Thoracic aorta (tissue), 2 donors: Measurements from ENCODE around the gene GLT1D1. TPM values are rescaled to one million over a fixed set of nuclear protein-coding genes. Genes with fewer than 3 reads are reported as not detected.

Experiments
- ATAC-seq: fragments of 150-250 bp; one replicate; pipeline ENCODE4 v1.8.0; 2017; ENCODE audit warnings: low read depth; ENCODE audit not compliant: insufficient number of reproducible peaks, low FRiP score
- DNase-seq: peaks from one replicate; pipeline ENCODE4 v3.0.0-alpha.2; 2020; ENCODE audit warnings: low spot score
- H3K27ac ChIP-seq, 2 donors: fragments of 200-600 bp; sonication (generic); 1 replicate in 1 of 2; 2 replicates in 1 of 2; pipeline ENCODE4 v1.5.1; 2016; ENCODE audit warnings: mild to moderate bottlenecking in 2 of 2, moderate library complexity in 2 of 2
- H3K27me3 ChIP-seq: fragments of 200-600 bp; sonication (generic); replicated peaks from 2 replicates; pipeline ENCODE4 v1.6.0; 2016; ENCODE audit warnings: mild to moderate bottlenecking; ENCODE audit not compliant: insufficient read depth
- H3K36me3 ChIP-seq: fragments of 200-600 bp; sonication (generic); one replicate; pipeline ENCODE4 v1.5.1; 2016
- H3K4me1 ChIP-seq, 2 donors: fragments of 200-600 bp; sonication (generic); 1 replicate in 1 of 2; 2 replicates in 1 of 2; pipeline versions ENCODE4 v1.5.1 to v1.6.0; 2016; ENCODE audit warnings: low read depth in 2 of 2, mild to moderate bottlenecking in 1 of 2; ENCODE audit not compliant: control insufficient read depth in 1 of 2
- H3K4me3 ChIP-seq: fragments of 200-600 bp; sonication (generic); 2 replicates; pipeline ENCODE4 v1.5.1; 2016; ENCODE audit warnings: mild to moderate bottlenecking
- H3K9me3 ChIP-seq: fragments of 200-600 bp; sonication (generic); 2 replicates; pipeline ENCODE4 v1.5.1; 2016
- CTCF ChIP-seq: fragments of 200-600 bp; sonication (generic); IDR thresholded peaks from one replicate; pipeline ENCODE4 v1.5.1; 2019; ENCODE audit warnings: antibody characterized with exemption
- total RNA-seq, 2 donors: library from RNA; depleted of rRNA; stranded (reverse); fragments of >200 nt; gene quantifications; one replicate each; pipeline versions ENCODE4 v1.1.0 to v1.2.3, GENCODE V29; 2016

The GLT1D1 gene
- total RNA-seq, 2 donors from 2014 or later = 0.68 to 0.85 TPM

GRCh38 chr12:129005416-129005815, 152.1 kb downstream of the GLT1D1 start:
- no peak for TF ChIP-seq CTCF
- H3K36me3 ChIP-seq = no peaks in the 10 kb centered on the region
- H3K27me3 ChIP-seq = no peaks in the 10 kb centered on the region
- no peak overlapping the region for H3K27ac ChIP-seq
- H3K4me3 ChIP-seq = no peak overlapping the region
- no peak for ATAC-seq
- no peaks in the 10 kb centered on the region for H3K4me1 ChIP-seq
- no peaks in the 10 kb centered on the region for H3K9me3 ChIP-seq
- DNase-seq = no peak

- TF ChIP-seq CTCF = no peak
- ATAC-seq = no peak
- no peak overlapping the region for H3K4me3 ChIP-seq
- H3K27me3 ChIP-seq = no peaks in the 10 kb centered on the region
- no peaks in the 10 kb centered on the region for H3K9me3 ChIP-seq
- no peak overlapping the region for H3K27ac ChIP-seq
- no peak for DNase-seq
- no peaks in the 10 kb centered on the region for H3K4me1 ChIP-seq
- H3K36me3 ChIP-seq = no peaks in the 10 kb centered on the region
Observed at GRCh38 chr12:129005829-129006228, 152.6 kb downstream of the GLT1D1 start.

GRCh38 chr12:129009833-129010622, 156.8 kb downstream of the GLT1D1 start:
- Histone ChIP-seq H3K36me3 (no peaks in the 10 kb centered on the region), H3K27me3 (no peaks in the 10 kb centered on the region), H3K27ac (no peak overlapping the region), H3K9me3 (no peaks in the 10 kb centered on the region), H3K4me1 (no peaks in the 10 kb centered on the region), H3K4me3 (no peak overlapping the region)
- no peak for DNase-seq
- ATAC-seq = no peak
- no peak for TF ChIP-seq CTCF

GRCh38 chr12:129016159-129016558, 162.9 kb downstream of the GLT1D1 start:
- no peak for TF ChIP-seq CTCF
- Histone ChIP-seq H3K9me3 (peaks cover 8% of the 10 kb centered on the region), H3K4me1 (no peaks in the 10 kb centered on the region), H3K27me3 (no peaks in the 10 kb centered on the region), H3K4me3 (no peak overlapping the region), H3K27ac (no peak overlapping the region), H3K36me3 (no peaks in the 10 kb centered on the region)
- no peak for DNase-seq
- ATAC-seq = no peak

DNA sequence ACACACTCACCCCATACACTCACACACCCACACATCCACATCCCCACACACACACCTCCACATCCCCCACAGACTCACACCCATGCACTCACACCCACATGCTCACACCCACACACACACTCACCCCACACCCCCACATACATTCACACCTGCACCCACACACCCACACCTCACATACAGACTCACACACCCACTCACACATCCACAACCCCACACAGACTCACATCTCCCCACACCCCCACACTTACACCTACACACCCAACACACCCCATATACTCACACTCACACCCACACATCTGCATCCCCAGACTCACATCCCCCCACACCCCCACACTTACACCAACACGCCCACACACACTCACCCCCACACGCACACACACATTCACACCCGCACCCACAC, 171.8 kb downstream of the GLT1D1 start:
- Histone ChIP-seq H3K36me3 (no peaks in the 10 kb centered on the region), H3K9me3 (peaks cover 6% of the 10 kb centered on the region), H3K27ac (no peak overlapping the region), H3K27me3 (no peaks in the 10 kb centered on the region), H3K4me3 (no peak overlapping the region), H3K4me1 (no peaks in the 10 kb centered on the region)
- no peak for DNase-seq
- no peak for TF ChIP-seq CTCF
- no peak for ATAC-seq
